Measurements from ENCODE around the gene F5.

GRCh38 chr1:169508432-169509338 is 77.6 kb downstream of the F5 start:
- TF ChIP-seq POLR2AphosphoS5 (IDR thresholded peaks at IDR 0.05), result no peak
- TF ChIP-seq, protein P1, sequence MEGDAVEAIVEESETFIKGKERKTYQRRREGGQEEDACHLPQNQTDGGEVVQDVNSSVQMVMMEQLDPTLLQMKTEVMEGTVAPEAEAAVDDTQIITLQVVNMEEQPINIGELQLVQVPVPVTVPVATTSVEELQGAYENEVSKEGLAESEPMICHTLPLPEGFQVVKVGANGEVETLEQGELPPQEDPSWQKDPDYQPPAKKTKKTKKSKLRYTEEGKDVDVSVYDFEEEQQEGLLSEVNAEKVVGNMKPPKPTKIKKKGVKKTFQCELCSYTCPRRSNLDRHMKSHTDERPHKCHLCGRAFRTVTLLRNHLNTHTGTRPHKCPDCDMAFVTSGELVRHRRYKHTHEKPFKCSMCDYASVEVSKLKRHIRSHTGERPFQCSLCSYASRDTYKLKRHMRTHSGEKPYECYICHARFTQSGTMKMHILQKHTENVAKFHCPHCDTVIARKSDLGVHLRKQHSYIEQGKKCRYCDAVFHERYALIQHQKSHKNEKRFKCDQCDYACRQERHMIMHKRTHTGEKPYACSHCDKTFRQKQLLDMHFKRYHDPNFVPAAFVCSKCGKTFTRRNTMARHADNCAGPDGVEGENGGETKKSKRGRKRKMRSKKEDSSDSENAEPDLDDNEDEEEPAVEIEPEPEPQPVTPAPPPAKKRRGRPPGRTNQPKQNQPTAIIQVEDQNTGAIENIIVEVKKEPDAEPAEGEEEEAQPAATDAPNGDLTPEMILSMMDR (IDR thresholded peaks at IDR 0.05 in 8 of 11, conservative IDR thresholded peaks at IDR 0.05 in 3 of 11), result no peak
- no peak for TF ChIP-seq POLR2A (IDR thresholded peaks at IDR 0.05)

Data from spleen (tissue), 7 donors.